Adipocyte (in vitro differentiated cells): ENCODE results near the gene PRKCA.
A peak's percentile ranks its signal among the peaks of the same experiment; 100 is the strongest.
"Not testable (repeated sequence)": the region's sequence is repeated elsewhere in the genome, so short reads cannot be mapped to it uniquely, and the experiment has no call there.

Experiments used
- DNase-seq: peaks from one replicate; pipeline ENCODE4 v3.0.0-alpha.2; 2015; ENCODE audit warnings: low read depth
- H3K27me3 ChIP-seq: replicated peaks from 2 replicates; pipeline ENCODE4 v1.7.0; 2013; ENCODE audit warnings: mild to moderate bottlenecking, low read length, moderate library complexity; ENCODE audit not compliant: control insufficient read depth, insufficient read depth
- H3K36me3 ChIP-seq: 2 replicates; pipeline ENCODE4 v1.7.0; 2013; ENCODE audit warnings: low read length, mild to moderate bottlenecking, moderate library complexity; ENCODE audit not compliant: control insufficient read depth, insufficient read depth, severe bottlenecking
- H3K4me1 ChIP-seq: 2 replicates; pipeline ENCODE4 v1.7.0; 2013; ENCODE audit warnings: mild to moderate bottlenecking, low read length, moderate library complexity; ENCODE audit not compliant: control insufficient read depth, insufficient read depth
- H3K4me3 ChIP-seq: 2 replicates; pipeline ENCODE4 v1.7.0; 2013; ENCODE audit warnings: mild to moderate bottlenecking, low read length, moderate library complexity
- H3K9ac ChIP-seq: 2 replicates; pipeline ENCODE4 v1.7.0; 2013; ENCODE audit warnings: mild to moderate bottlenecking, low read length, moderate library complexity
- H3K9me3 ChIP-seq: 2 replicates; pipeline ENCODE4 v1.7.0; 2013; ENCODE audit warnings: mild to moderate bottlenecking, low read length, moderate library complexity; ENCODE audit not compliant: control insufficient read depth

The PRKCA gene

GRCh38 chr17:66301864-66302741 lies at the start of gene PRKCA:
PRKCA (plus strand) TSS chr17:66302613.
- no peaks in the 10 kb centered on the region for H3K27me3 ChIP-seq
- peak within 1 kb of the TSS; percentile 90 for H3K4me3 ChIP-seq

GRCh38 chr17:66253458-66253857 lies 49.0 kb upstream of the PRKCA start:
- H3K9ac ChIP-seq, H3K27me3 ChIP-seq, H3K36me3 ChIP-seq, H3K9me3 ChIP-seq, H3K4me3 ChIP-seq, DNase-seq, H3K4me1 ChIP-seq: not testable (repeated sequence)

More at GRCh38 chr17:66301864-66302741, at the start of gene PRKCA:
- peaks cover 42% of the 10 kb centered on the region for H3K4me1 ChIP-seq
- no peaks in the 10 kb centered on the region for H3K9me3 ChIP-seq
- DNase-seq = peak; percentile 93
- H3K36me3 ChIP-seq = peaks cover 6% of the 10 kb centered on the region
- H3K9ac ChIP-seq = peak within 1 kb of the TSS; percentile 92

GRCh38 chr17:66255112-66255511 lies 47.3 kb upstream of the PRKCA start:
- no peak overlapping the region for H3K4me3 ChIP-seq
- peak; percentile 92 for DNase-seq
- H3K9ac ChIP-seq = no peak overlapping the region
- no peaks in the 10 kb centered on the region for H3K36me3 ChIP-seq
- no peaks in the 10 kb centered on the region for H3K27me3 ChIP-seq
- no peaks in the 10 kb centered on the region for H3K9me3 ChIP-seq
- no peaks in the 10 kb centered on the region for H3K4me1 ChIP-seq

GRCh38 chr17:66255527-66255971 lies 46.9 kb upstream of the PRKCA start:
- Histone ChIP-seq H3K4me1 (no peaks in the 10 kb centered on the region), H3K27me3 (no peaks in the 10 kb centered on the region), H3K36me3 (no peaks in the 10 kb centered on the region), H3K4me3 (no peak overlapping the region), H3K9ac (no peak overlapping the region), H3K9me3 (no peaks in the 10 kb centered on the region)
- DNase-seq = no peak

- Histone ChIP-seq H3K4me3 (no peak overlapping the region), H3K27me3 (no peaks in the 10 kb centered on the region), H3K9ac (no peak overlapping the region), H3K36me3 (no peaks in the 10 kb centered on the region), H3K4me1 (no peaks in the 10 kb centered on the region), H3K9me3 (no peaks in the 10 kb centered on the region)
- DNase-seq = no peak
These were observed 42.1 kb upstream of the PRKCA start for GRCh38 chr17:66260275-66260674.

DNA sequence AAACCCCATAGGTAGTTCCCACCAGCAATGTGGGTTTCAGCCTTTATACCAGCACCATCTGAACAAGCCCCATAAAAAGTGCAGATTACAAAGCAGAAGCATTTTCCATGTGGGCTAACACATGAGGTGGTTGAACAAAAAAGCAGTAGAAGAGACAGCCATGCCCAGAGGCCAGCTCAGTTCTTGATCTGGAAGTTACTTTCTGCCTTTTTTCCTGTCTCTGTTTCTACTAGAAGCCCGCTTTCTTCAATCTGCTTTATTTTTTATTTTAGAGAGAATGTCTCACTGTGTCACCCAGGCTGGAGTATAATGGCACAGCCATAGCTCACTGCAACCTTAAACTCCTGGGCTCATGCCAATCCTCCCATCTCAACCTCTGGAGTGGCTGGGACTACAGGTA lies 41.7 kb upstream of the PRKCA start:
- Histone ChIP-seq H3K9ac (no peak overlapping the region), H3K9me3 (no peaks in the 10 kb centered on the region), H3K27me3 (no peaks in the 10 kb centered on the region), H3K4me3 (no peak overlapping the region), H3K36me3 (no peaks in the 10 kb centered on the region), H3K4me1 (no peaks in the 10 kb centered on the region)
- DNase-seq = no peak

DNA sequence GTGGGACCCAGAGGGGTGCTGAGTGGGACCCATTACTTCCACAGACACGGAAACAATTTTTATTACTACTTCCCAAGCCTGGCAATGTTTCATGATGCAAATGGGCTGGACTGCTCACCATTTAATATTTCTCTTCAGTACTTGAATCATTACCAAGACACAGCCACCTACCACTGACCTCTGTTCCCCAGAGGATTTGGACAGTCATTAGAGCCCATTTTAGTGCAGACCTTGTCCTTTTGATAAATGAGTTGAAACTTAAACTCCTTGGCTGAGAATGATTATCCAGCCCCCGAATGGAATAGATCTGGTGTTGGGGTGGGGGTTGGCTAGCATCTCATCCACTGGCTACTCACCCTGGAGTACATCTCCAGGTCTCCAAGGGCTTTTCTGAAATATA lies 39.6 kb upstream of the PRKCA start:
- Histone ChIP-seq H3K27me3 (no peaks in the 10 kb centered on the region), H3K4me3 (no peak overlapping the region)
- DNase-seq = no peak

GRCh38 chr17:66264696-66265095 lies 37.7 kb upstream of the PRKCA start:
- H3K4me3 ChIP-seq = no peak overlapping the region
- peaks cover 10% of the 10 kb centered on the region for H3K4me1 ChIP-seq
- no peaks in the 10 kb centered on the region for H3K27me3 ChIP-seq
- no peak for DNase-seq
- H3K36me3 ChIP-seq = no peaks in the 10 kb centered on the region
- H3K9me3 ChIP-seq = no peaks in the 10 kb centered on the region
- H3K9ac ChIP-seq = no peak overlapping the region

More for the DNA sequence above, 39.6 kb upstream of the PRKCA start:
- Histone ChIP-seq H3K9me3 (no peaks in the 10 kb centered on the region), H3K4me1 (peaks cover 3% of the 10 kb centered on the region), H3K36me3 (no peaks in the 10 kb centered on the region), H3K9ac (no peak overlapping the region)

DNA sequence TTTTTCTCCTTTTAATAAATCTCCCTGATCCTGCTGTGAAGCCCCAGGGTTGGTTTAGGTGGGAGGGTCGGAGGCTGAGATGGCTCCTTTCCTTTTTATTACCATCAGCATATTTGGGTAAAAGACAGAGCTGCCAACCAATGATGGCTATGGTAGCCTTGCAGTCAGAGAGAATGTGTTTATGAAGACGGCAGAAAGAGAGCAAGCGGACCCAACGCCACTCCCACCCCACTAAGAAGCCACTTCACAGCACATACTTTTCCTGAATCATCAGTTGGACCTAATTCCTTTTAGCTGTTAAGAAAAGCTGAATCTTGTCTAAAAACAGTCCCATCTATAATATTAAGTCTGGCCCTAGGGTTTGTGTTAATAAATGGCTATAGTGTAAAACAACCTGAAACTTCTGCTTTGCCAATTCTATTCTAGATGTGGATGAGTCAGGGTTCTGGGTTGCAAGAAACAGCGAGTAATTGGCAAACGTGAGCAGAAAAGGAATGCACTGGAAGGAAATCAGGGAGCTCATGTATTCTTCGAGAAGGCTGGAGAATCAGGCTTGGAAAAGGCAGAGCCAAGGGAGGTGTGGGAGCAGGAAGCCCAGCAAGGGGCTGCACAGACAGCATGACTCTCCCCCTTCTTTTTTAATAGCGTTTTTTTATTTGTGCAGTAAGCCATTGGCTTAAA lies 34.0 kb upstream of the PRKCA start:
- Histone ChIP-seq H3K36me3 (no peaks in the 10 kb centered on the region), H3K27me3 (no peaks in the 10 kb centered on the region), H3K4me3 (peak overlapping the region; percentile 20), H3K9ac (no peak overlapping the region), H3K9me3 (peaks cover 2% of the 10 kb centered on the region), H3K4me1 (peaks cover 19% of the 10 kb centered on the region)
- peak; percentile 76 for DNase-seq

GRCh38 chr17:66270106-66270505 lies 32.3 kb upstream of the PRKCA start:
- Histone ChIP-seq H3K4me1 (peaks cover 22% of the 10 kb centered on the region), H3K27me3 (no peaks in the 10 kb centered on the region), H3K36me3 (no peaks in the 10 kb centered on the region), H3K9me3 (peaks cover 2% of the 10 kb centered on the region), H3K9ac (no peak overlapping the region), H3K4me3 (no peak overlapping the region)
- DNase-seq = no peak

GRCh38 chr17:66271512-66271911 lies 30.9 kb upstream of the PRKCA start:
- no peak for DNase-seq
- Histone ChIP-seq H3K4me3 (no peak overlapping the region), H3K9ac (no peak overlapping the region), H3K4me1 (peaks cover 30% of the 10 kb centered on the region), H3K9me3 (peaks cover 2% of the 10 kb centered on the region), H3K36me3 (no peaks in the 10 kb centered on the region), H3K27me3 (no peaks in the 10 kb centered on the region)
